ENCODE measurements around the gene LIPJ.

LIPJ gene

DNA sequence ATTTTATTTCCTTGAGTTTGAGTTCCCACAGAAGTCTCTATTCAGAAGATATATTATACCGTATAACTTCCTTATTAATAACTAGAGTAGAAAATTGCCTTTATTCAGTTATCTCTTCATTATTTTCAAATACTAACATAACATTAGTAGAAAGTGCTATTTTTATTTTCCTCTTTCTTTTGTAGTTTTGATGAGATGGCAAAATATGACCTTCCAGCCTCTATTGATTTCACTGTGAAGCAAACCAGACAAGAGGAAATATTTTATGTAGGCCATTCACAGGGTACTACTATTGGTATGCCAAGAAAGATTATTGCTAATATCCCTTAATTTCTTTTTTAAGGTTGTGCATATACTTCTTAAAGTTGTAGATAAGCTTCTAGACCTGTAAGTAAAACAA, 7.9 kb downstream of the LIPJ start:
- DNase-seq (ENCODE audit: low spot score), result no peak

DNA sequence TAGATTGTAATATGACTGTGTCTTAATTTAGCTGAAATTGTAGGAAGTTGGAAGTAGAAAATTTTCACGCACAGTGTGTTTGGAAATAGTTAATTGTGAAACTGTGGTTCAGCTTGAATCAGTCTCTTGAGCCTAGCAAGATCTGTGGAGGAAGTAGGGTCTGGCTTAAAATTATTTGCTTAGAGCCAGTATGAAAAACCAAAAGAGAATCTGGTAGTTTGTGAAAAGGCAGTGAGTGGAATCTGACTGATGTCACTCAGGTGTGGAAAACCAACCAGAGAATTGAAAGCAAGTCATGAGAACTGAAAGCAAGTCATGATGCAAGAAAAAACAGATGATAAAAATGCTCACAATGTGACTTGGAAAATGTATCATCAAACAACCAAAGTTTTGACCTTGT, 11.5 kb downstream of the LIPJ start:
- DNase-seq (ENCODE audit: low spot score), result no peak

DNA sequence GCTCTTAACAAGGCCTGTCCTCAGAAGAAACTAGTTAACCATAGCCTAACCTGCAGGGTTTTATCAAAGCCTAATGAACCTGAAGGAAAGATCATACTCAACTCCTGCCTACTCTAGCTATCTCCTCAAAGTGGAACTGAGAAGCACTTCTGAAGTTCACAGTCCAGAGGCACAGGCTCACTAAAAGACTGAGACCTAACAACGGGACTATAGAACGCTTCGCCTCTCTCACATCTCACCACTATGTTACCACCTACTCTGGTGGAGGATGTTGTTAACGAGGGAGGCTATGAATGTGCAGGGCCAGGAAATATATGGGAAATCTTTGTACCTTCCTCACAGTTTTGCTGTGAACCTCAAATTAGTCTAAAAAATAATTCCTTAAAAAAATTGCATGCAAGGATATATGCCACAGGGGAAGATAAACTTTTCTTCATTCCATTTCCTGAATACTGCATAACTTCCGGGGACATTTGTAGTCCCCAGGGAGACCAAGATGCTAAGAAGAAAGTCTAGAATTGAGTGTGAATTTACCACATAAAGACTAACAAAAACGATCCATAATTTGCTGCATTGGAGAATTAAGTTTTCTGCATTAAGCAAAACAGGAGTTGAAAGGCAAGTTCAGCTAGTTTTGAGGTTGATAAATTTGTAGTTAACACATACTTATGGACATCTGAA, 21.6 kb downstream of the LIPJ start:
- no peak for DNase-seq (ENCODE audit: low spot score)

DNA sequence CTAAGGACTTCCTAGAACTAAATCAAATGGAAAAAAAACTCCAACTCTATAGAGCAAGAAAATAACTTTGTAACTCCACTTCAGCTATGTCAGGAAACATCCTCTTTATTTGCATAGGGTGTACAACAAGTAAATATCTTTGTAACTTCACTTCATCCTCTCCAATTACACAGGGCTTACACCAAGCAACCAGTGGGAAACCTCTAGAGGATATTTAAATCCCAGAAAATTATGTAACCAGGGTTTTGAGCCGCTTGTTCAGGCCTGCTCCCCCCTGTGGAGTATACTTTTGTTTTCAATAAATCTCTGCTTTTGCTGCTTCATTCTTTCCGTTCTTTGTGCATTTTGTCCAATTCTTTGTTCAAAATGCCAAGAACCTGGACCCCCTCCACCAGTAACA, 22.2 kb downstream of the LIPJ start:
- DNase-seq (ENCODE audit: low spot score), result no peak

DNA sequence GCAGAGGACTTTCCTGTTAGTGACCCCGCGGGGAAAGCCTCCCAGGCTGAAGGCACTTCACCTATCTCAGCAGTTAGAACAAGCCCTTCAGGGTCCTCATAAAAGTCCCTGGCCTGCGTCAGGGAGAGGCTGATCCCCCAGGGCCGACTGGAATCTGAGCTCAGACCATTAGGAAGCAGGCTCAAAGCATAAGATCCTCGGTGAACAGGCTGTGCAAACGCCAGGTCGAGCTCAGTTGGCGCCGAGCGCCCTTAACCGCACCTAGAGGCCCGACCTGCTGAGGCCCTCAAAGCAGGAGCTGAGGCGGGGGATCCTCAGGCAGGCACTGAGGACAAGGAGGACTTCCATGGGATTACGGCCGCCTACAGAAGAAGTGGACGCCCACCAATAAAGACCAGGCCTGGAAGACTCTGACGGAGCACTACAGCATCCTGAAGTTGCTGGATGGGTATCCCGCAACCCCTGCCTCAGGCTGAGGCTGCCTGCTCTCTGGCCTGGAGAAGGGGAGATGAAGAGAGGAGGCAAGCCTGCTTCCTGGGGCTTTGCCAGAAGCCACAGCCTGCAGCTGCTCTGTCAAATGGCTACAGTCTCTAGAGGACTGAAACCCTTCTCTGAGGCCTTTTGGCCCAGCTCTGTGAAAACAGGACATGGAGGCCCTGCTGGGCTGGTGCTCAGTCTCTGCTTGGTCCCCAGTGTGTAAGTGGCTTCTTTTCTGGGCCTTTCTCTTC, 29.9 kb downstream of the LIPJ start:
- no peak for DNase-seq (ENCODE audit: low spot score)

DNA sequence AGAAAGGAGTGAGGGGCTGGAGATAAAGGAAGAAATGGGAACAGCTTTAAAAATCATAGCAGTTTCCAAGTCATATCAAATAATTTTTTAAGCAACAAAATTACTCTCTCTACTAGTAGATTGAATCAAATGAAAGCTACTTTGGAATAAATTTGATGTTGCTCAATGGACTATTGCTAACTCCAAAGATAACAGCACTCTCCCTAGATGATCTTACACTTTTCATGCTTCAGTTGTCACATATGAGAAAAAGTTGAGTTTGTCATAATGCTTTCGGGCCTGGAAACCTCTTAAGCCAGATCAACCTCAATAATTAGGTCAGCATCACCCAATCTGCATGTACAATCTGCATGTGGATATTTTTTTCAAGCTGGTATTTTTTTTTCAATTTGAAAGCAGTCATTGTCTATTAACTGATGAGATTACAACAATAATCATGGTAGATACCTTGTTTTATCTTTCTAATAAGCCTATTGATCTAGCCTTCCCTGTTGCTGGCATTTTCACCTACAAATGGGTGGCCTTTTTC, 31.3 kb downstream of the LIPJ start:
- DNase-seq (ENCODE audit: low spot score), result no peak

DNA sequence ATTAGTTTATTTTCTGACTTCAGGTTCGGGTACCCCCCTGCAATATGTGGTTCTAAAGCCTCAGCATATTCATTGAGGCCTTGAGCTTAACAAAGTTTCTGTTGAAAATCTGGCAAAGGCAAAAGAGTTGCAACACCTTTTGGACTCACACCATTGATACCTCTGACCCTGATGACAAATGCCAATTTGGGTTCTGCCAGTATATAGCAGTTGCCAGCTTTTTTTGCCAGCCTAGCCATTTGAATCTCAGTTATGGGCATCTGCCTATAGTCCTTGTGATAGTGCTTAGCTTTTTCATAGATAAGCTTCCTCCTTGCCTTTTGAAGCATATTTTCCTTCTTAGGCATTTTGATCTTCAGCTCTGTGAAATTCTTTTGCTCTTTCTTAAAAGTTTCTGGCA, 31.9 kb downstream of the LIPJ start:
- DNase-seq (ENCODE audit: low spot score), result no peak

DNA sequence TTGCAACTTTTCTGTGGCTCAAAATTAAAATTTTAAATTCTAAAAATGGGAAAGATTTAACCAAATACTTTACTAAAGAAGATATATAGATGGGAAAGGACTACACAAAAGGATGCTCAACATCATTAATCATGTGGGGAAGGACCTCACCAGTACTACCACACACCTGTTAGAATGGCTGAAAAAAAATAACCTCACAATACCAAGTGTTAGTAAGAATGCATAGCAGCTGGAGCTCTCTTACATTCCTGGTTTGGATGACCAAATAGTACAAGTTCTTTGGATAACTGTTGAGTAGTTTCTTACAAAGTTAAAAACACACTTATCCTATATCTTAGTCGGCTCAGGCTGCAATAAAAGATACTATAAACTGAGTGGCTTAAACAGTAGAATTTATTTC, 33.9 kb downstream of the LIPJ start:
- DNase-seq (ENCODE audit: low spot score), result no peak

DNA sequence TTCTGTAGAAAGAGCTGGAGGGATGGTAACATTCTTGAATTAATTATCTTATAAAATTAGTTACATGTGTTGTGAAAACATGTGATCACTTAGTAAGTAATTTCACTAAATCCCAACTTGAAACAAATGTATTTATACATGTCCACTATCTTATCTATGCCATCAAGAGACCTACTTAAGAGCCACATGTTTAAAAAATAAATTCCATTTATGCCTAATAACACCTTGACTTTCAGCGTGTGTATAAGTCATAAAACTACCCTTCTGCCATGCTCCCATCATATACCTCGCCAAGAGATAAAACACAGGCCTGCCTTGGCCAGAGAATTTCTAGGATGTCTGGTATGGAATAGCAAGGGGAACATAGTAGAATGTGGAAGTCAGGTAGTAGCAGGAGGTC, 37.3 kb downstream of the LIPJ start:
- DNase-seq (ENCODE audit: low spot score), result no peak

DNA sequence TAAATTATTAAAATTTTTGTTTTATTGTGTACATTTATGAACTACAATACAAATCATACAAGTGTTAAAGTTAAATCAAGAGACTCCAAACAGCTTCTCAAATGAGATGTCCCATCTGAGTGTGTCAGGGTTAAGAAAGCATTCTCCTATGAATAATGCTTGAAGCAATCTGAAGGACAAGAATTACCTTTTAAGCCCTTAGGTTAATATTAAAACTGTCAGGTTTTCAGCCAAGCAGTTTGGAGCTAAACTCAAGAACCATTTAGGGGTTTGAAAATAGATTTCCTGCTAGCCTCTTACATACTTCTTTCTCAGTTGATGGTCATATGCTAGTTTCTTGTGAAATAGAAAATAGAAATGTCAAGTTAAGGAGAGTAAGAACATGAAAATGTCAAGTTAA, 38.3 kb downstream of the LIPJ start:
- DNase-seq (ENCODE audit: low spot score), result no peak

DNA sequence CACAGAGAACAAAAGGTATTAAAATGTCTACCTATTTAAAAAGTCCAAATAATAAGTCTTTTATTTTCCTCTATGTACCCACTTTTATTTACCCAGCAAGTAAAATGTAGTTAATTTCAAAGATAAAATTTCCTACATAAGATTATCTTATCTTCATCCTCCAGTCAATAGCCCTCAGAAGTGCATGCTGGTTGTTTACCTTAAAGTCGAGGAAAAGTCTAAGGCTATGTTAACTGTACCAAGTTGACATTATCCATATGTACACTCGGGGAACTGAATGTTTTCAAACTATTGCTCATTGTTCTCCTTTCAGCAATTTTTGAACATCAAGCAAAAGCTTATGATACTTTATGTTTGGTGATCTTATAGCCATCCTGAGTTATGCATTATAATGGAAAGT, 53.6 kb downstream of the LIPJ start:
- no peak for DNase-seq (ENCODE audit: low spot score)

DNA sequence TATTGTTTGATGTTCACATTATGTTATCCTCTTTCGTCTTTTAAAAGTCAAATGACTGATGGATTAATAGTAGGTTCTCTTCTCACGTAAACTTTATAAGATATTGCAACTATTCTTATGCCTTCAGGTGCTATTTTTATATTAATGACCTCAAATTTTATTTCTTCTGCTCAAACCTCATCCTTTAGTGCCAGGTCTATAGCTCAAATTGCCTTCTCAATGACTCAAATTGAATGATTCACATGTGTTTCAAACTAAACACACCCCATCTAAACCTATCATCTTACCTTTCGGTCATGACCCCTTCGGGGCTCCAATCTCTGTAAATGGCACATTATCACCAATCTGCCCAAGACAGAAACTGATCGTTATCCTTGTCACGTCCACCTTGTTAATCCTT, 55.6 kb downstream of the LIPJ start:
- no peak for DNase-seq (ENCODE audit: low spot score)

DNA sequence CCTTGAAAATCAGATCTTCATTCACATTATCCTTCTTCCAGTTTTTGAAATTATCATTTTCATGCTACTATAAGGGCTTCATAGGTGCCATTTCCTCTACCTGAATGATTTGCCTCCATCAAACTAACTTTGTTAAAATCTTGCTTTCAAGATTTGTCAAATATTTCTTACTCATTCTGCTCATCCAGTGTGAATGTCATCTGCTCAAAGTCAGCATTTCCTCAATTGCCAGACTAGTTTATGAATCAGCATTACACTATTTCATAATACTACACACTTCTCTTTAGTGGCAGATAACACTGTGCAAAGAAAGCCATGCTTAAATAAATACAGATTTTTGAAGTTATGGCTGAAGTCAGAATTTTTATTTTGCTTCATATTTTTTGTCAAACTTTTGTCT, 56.4 kb downstream of the LIPJ start:
- DNase-seq (ENCODE audit: low spot score), result no peak

DNA sequence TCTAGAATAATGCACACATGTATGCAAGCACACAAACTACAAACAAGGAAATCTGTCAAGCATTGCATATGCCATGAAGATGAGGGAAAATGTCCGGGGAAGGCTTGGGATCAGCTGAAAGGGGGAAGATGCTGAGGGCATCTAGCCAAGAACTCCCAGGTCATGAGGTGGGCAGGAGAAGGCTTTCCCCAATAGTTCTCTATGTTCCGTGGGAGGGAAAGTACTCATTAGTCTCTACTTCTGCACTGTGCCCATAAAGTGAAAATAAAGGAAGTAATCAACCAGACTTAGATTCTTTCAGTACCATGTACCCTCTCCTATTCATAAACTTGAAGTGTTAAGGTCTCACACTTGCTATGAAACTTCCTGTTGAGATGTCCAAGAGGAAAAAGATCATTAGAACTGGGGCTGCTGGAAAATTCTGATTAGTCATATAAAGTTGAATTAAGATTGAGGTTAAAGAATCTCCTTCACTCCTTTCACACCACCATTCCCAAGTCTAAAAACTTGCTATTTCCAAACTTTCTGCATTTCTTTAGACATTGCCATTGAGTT, 60.6 kb downstream of the LIPJ start:
- DNase-seq (ENCODE audit: low spot score), result no peak

DNA sequence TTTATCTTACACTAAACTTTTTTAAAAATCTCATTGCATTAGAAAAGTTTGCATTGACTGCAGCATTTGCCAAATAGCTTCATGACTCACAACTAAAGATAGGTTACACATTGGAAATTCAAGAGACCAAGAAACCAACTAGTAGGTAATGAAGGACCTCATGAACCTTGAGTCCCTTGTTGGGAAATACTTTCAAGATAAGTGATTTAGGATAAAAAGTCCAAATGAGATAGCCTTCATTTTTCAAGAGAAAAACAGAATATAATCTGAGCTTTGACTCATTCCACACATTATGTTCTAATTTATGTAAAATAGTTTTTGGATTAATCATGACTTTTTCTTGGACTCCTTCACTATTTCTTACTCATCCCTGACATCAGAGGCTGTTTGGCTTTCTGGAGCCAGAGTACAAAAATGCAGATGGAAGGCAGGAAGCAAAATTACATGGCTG, 64.6 kb downstream of the LIPJ start:
- DNase-seq (ENCODE audit: low spot score), result no peak

DNA sequence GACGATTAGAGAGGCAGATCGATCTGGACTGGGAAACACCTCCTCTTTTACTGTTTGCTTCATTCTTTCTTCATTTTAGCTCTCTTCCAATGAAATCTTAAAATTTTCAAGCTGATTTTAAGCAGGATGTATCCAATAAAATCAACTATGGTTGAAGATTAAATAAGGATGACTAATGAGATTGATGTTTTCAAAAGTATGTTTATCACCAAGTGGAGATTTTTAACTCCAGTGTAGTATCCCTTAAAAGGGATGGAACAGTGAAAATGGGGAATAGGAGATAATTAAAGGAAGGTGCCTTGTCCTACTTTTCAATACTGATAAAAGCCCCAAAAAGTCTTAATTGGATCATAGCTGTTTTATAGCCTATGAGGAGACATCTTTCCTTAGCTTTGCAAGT, 66.1 kb downstream of the LIPJ start:
- no peak for DNase-seq (ENCODE audit: low spot score)

All from CD4-positive, alpha-beta T cell treated with Interleukin-15 for 4 hours (primary cell).